ENCODE results near the gene SMARCD3.

SMARCD3 gene

GRCh38 chr7:151243045-151243349, 5.5 kb downstream of the SMARCD3 start:
- in situ Hi-C loops (cut with HindIII; ENCODE audit: low pct_unique_long_range_greater_than_20kb, low sequenced_read_pairs) = no loop called here
- TF ChIP-seq JUND (IDR thresholded peaks at IDR 0.05; ENCODE audit: low read depth) = no peak
- DNase-seq (ENCODE audit: low read depth in 1 of 2, low spot score in 1 of 2) = no peak

GRCh38 chr7:151242159-151243044, 6.1 kb downstream of the SMARCD3 start:
- TF ChIP-seq JUND (IDR thresholded peaks at IDR 0.05; ENCODE audit: low read depth) = no peak
- in situ Hi-C loops (cut with HindIII; ENCODE audit: low pct_unique_long_range_greater_than_20kb, low sequenced_read_pairs) = no loop called here
- DNase-seq (ENCODE audit: low read depth in 1 of 2, low spot score in 1 of 2) = no peak

- in situ Hi-C loops (cut with HindIII; ENCODE audit: low pct_unique_long_range_greater_than_20kb, low sequenced_read_pairs) = no loop called here
- DNase-seq (ENCODE audit: low read depth in 1 of 2, low spot score in 1 of 2) = no peak
- no peak for TF ChIP-seq JUND (IDR thresholded peaks at IDR 0.05; ENCODE audit: low read depth)
Measured at GRCh38 chr7:151241755-151242096, 6.8 kb downstream of the SMARCD3 start.

DNA sequence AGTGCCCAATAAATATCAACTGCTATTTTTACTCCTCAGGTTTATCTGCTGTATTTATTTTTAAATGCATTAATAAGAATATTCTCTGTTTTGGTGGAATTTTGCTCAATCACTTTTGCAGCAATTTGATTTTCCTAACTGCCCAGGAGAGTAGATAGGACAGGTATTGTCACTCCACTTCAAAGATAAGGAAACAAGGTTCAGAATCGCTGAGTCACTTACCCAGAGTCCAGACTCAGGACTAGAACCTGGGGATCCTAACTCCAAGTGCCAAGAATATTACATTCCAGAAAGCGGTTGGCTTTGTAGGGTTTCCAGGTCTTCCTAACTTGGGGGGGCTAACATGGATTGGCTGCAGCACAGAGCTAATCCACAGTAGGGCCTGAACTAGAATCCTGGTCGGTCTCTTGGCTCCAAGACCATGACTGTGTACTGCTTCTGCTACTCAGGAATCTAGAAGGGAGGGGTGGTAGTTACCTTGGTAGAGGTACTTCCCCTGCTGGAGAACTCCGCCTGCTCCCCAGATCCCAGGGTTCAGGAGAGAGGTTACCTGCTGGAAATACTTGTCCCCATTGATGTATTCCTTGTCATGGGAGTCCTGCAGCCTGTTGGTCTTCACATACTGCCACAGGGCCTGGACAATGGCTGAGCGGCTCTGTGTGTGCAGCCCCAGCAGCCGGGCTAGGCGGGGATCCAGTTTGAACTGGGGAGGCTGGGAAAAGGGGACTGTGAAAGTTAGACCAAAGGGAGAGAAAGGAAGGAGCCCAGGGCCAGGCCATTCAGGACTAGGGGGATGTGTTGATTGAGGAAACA, 7.3 kb downstream of the SMARCD3 start:
- TF ChIP-seq JUND (IDR thresholded peaks at IDR 0.05; ENCODE audit: low read depth) = no peak
- no peak for DNase-seq (ENCODE audit: low read depth in 1 of 2, low spot score in 1 of 2)
- in situ Hi-C loops (cut with HindIII; ENCODE audit: low pct_unique_long_range_greater_than_20kb, low sequenced_read_pairs) = no loop called here

- DNase-seq (ENCODE audit: low read depth in 1 of 2, low spot score in 1 of 2) = no peak
- in situ Hi-C loops (cut with HindIII; ENCODE audit: low pct_unique_long_range_greater_than_20kb, low sequenced_read_pairs) = no loop called here
- TF ChIP-seq JUND (IDR thresholded peaks at IDR 0.05; ENCODE audit: low read depth) = no peak
Measured at GRCh38 chr7:151240536-151240935, 8.0 kb downstream of the SMARCD3 start.

DNA sequence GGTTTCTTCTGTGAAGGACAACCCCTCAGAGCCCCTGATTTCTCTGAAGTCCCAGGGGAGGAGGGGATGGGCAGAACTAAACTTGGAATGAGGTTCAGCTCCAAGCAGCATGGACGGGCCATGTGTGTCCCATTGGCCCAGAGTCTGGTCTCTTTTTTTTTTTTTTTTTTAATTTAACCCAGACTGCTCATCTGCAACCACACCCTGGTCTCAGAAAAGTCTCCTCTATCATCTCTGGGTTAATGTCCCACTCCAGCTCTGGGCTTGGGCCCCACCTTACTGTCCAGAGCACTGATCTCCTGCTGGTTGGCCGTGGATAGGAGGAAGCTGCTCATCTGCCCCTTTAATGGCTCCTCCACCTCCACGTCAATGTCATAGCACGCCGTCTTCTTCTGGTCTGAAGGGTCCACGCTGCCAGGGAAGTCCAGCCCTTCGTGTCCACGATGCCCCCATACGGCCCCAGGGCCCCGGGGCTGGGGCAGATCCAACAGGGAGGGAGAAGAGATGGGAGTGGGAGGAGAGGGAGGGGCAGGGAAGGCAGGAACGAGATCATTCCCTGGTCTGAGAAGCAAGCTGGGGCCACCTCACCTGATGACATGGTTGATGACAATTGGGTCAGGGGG, 8.5 kb downstream of the SMARCD3 start:
- in situ Hi-C loops (cut with HindIII; ENCODE audit: low pct_unique_long_range_greater_than_20kb, low sequenced_read_pairs) = no loop called here
- DNase-seq (ENCODE audit: low read depth in 1 of 2, low spot score in 1 of 2) = no peak
- TF ChIP-seq JUND (IDR thresholded peaks at IDR 0.05; ENCODE audit: low read depth) = no peak

GRCh38 chr7:151238924-151239836, 9.3 kb downstream of the SMARCD3 start:
- in situ Hi-C loops (cut with HindIII; ENCODE audit: low pct_unique_long_range_greater_than_20kb, low sequenced_read_pairs) = no loop called here
- no peak for TF ChIP-seq JUND (IDR thresholded peaks at IDR 0.05; ENCODE audit: low read depth)
- DNase-seq (ENCODE audit: low read depth in 1 of 2, low spot score in 1 of 2) = no peak

- in situ Hi-C loops (cut with HindIII; ENCODE audit: low pct_unique_long_range_greater_than_20kb, low sequenced_read_pairs) = no loop called here
- TF ChIP-seq JUND (IDR thresholded peaks at IDR 0.05; ENCODE audit: low read depth) = no peak
- no peak for DNase-seq (ENCODE audit: low read depth in 1 of 2, low spot score in 1 of 2)
Measured at GRCh38 chr7:151238190-151238810, 10.2 kb downstream of the SMARCD3 start.

- in situ Hi-C loops (cut with HindIII; ENCODE audit: low pct_unique_long_range_greater_than_20kb, low sequenced_read_pairs) = no loop called here
- TF ChIP-seq JUND (IDR thresholded peaks at IDR 0.05; ENCODE audit: low read depth) = no peak
- no peak for DNase-seq (ENCODE audit: low read depth in 1 of 2, low spot score in 1 of 2)
Measured at GRCh38 chr7:151237244-151238189, 11.0 kb downstream of the SMARCD3 start.

GRCh38 chr7:151236406-151236805, 12.1 kb downstream of the SMARCD3 start:
- DNase-seq (ENCODE audit: low read depth in 1 of 2, low spot score in 1 of 2) = no peak
- in situ Hi-C loops (cut with HindIII; ENCODE audit: low pct_unique_long_range_greater_than_20kb, low sequenced_read_pairs) = no loop called here
- TF ChIP-seq JUND (IDR thresholded peaks at IDR 0.05; ENCODE audit: low read depth) = no peak
